Measurements from ENCODE around the gene TEAD1.

TEAD1 gene

GRCh38 chr11:12673601-12673923 lies 659 bp upstream of the TEAD1 start:
- H3K4me2 ChIP-seq (ENCODE audit: low read length) = no peak overlapping the region

GRCh38 chr11:12674571-12674935 lies 332 bp downstream of the TEAD1 start:
- Histone ChIP-seq H3K27me3 (ENCODE audit: control insufficient read depth, low read length) (peaks cover 5% of the 10 kb centered on the region; the same call in 1 of the 2 replicates), H4K20me1 (ENCODE audit: control insufficient read depth, insufficient read depth, low read depth, low read length) (no peaks in the 10 kb centered on the region), H3K36me3 (ENCODE audit: control insufficient read depth, low read length) (no peaks in the 10 kb centered on the region), H3K27ac (ENCODE audit: low read depth, low read length) (no peak overlapping the region), H3K79me2 (ENCODE audit: control insufficient read depth, low read length) (no peaks in the 10 kb centered on the region), H3F3A (ENCODE audit: control insufficient read depth, insufficient read depth) (no peaks in the 10 kb centered on the region), H3K4me1 (ENCODE audit: control insufficient read depth, low read length) (no peaks in the 10 kb centered on the region), H3K4me3 (ENCODE audit: low read length) (no peak overlapping the region), H3K4me2 (ENCODE audit: low read length) (no peak overlapping the region), H3K9me3 (ENCODE audit: control insufficient read depth, insufficient read depth, low read length) (no peaks in the 10 kb centered on the region), H3K9me2 (replicated peaks; ENCODE audit: control insufficient read depth, low read length) (no peaks in the 10 kb centered on the region)
- TF ChIP-seq CTCF (IDR thresholded peaks at IDR 0.05; ENCODE audit: low read depth, low read length, poor library complexity, severe bottlenecking) = no peak
- no peak for TF ChIP-seq EZH2phosphoT487 (IDR thresholded peaks at IDR 0.05; ENCODE audit: borderline replicate concordance, low read length)

More at GRCh38 chr11:12673601-12673923, 659 bp upstream of the TEAD1 start:
- no peaks in the 10 kb centered on the region for H3K9me2 ChIP-seq (replicated peaks; ENCODE audit: control insufficient read depth, low read length)
- H3K79me2 ChIP-seq (ENCODE audit: control insufficient read depth, low read length) = no peaks in the 10 kb centered on the region
- no peaks in the 10 kb centered on the region for H3F3A ChIP-seq (ENCODE audit: control insufficient read depth, insufficient read depth)
- H3K27ac ChIP-seq (ENCODE audit: low read depth, low read length) = no peak overlapping the region
- no peaks in the 10 kb centered on the region for H4K20me1 ChIP-seq (ENCODE audit: control insufficient read depth, insufficient read depth, low read depth, low read length)
- H3K27me3 ChIP-seq (ENCODE audit: control insufficient read depth, low read length) = 0 out of 2 replicates have a peak, but pooled peaks cover 3% of the 10 kb centered on the region
- no peaks in the 10 kb centered on the region for H3K36me3 ChIP-seq (ENCODE audit: control insufficient read depth, low read length)
- TF ChIP-seq CTCF (IDR thresholded peaks at IDR 0.05; ENCODE audit: low read depth, low read length, poor library complexity, severe bottlenecking) (no peak), EZH2phosphoT487 (IDR thresholded peaks at IDR 0.05; ENCODE audit: borderline replicate concordance, low read length) (no peak)
- H3K4me1 ChIP-seq (ENCODE audit: control insufficient read depth, low read length) = no peaks in the 10 kb centered on the region
- H3K9me3 ChIP-seq (ENCODE audit: control insufficient read depth, insufficient read depth, low read length) = no peaks in the 10 kb centered on the region
- no peak overlapping the region for H3K4me3 ChIP-seq (ENCODE audit: low read length)

GRCh38 chr11:12674936-12675696 lies 895 bp downstream of the TEAD1 start:
- H3K9me2 ChIP-seq (replicated peaks; ENCODE audit: control insufficient read depth, low read length) = no peaks in the 10 kb centered on the region
- peaks cover 10% of the 10 kb centered on the region for H3K27me3 ChIP-seq (ENCODE audit: control insufficient read depth, low read length)
- no peak overlapping the region for H3K4me2 ChIP-seq (ENCODE audit: low read length)
- H3K27ac ChIP-seq (ENCODE audit: low read depth, low read length) = no peak overlapping the region
- H4K20me1 ChIP-seq (ENCODE audit: control insufficient read depth, insufficient read depth, low read depth, low read length) = no peaks in the 10 kb centered on the region
- H3K36me3 ChIP-seq (ENCODE audit: control insufficient read depth, low read length) = no peaks in the 10 kb centered on the region
- H3K79me2 ChIP-seq (ENCODE audit: control insufficient read depth, low read length) = no peaks in the 10 kb centered on the region
- H3K4me3 ChIP-seq (ENCODE audit: low read length) = no peak overlapping the region
- no peaks in the 10 kb centered on the region for H3K9me3 ChIP-seq (ENCODE audit: control insufficient read depth, insufficient read depth, low read length)
- no peaks in the 10 kb centered on the region for H3F3A ChIP-seq (ENCODE audit: control insufficient read depth, insufficient read depth)
- no peaks in the 10 kb centered on the region for H3K4me1 ChIP-seq (ENCODE audit: control insufficient read depth, low read length)
- TF ChIP-seq EZH2phosphoT487 (IDR thresholded peaks at IDR 0.05; ENCODE audit: borderline replicate concordance, low read length) = no peak
- TF ChIP-seq CTCF (IDR thresholded peaks at IDR 0.05; ENCODE audit: low read depth, low read length, poor library complexity, severe bottlenecking) = no peak
